Activated CD4-positive, alpha-beta T cell treated with anti-CD3 and anti-CD28 coated beads, Interleukin-2, amount 10 ng/mL, durations not matched to agents 7 days and 5 days (primary cell): Measurements from ENCODE around the gene PPM1A. TPM values are rescaled to one million over a fixed set of nuclear protein-coding genes. Genes with fewer than 3 reads are reported as not detected.

Source experiments
- CTCF ChIA-PET: fragments of 350-600 bp; sonication (Branson Sonifier 250); formaldehyde crosslinking; loops from one replicate; lab custom pipeline; 2021; ENCODE audit warnings: antibody characterized with exemption; lab: Charles Lee
- POLR2A ChIA-PET: fragments of 350-600 bp; sonication (Branson Sonifier 250); formaldehyde crosslinking; loops from one replicate; lab custom pipeline; 2021; ENCODE audit warnings: antibody characterized with exemption; lab: Charles Lee
- DNase-seq: peaks from one replicate; pipeline ENCODE4 v3.0.0-alpha.2; 2020
- H3K27ac Mint-ChIP-seq: one replicate; pipeline ENCODE4 v1.8.0; 2021; ENCODE audit warnings: mild to moderate bottlenecking, moderate library complexity, mixed read lengths
- H3K27me3 Mint-ChIP-seq: one replicate; pipeline ENCODE4 v1.8.0; 2021; ENCODE audit warnings: mixed read lengths
- H3K36me3 Mint-ChIP-seq: one replicate; pipeline ENCODE4 v1.8.0; 2021; ENCODE audit warnings: low read depth, mixed read lengths
- H3K4me1 Mint-ChIP-seq: one replicate; pipeline ENCODE4 v1.8.0; 2021; ENCODE audit warnings: mixed read lengths
- H3K4me3 Mint-ChIP-seq: one replicate; pipeline ENCODE4 v1.8.0; 2021; ENCODE audit warnings: mild to moderate bottlenecking, moderate library complexity, mixed read lengths
- H3K9me3 Mint-ChIP-seq: one replicate; pipeline ENCODE4 v1.8.0; 2021; ENCODE audit warnings: mixed read lengths
- total RNA-seq, 2 experiments: library from RNA; stranded (reverse); gene quantifications; one replicate each; pipeline ENCODE4 v1.2.3, GENCODE V29; 2021

Gene PPM1A
- total RNA-seq, 2 experiments from 2014 or later, result 48.9 to 53.1 TPM

DNA sequence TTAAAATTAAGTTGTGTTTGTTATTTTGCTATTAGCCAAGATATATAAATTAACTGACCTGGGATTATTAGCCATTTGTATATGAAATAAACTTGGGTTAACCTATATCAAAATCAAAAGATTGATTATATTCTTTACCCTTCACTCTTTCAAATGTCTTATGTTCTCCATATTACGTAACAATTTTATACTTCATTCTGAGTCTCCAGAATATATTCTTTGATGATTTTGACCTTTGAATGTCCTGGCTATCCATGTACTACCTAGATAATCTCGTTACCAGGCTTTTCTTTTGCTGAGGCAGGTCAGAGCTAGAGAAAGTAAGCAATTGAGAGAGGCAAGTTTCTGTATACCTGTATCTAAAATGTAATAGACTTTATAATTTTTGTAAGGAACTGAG is 3.6 kb downstream of the PPM1A start:
- ChIA-PET POLR2A (no interaction called here), CTCF (interaction anchor here (1.6 kb wide), 1 partner anchor 288 kb away, joined by 4 read pairs; no protein-coding TSS in a partner anchor)
- no peak overlapping the region for H3K27ac Mint-ChIP-seq
- no peak overlapping the region for H3K4me3 Mint-ChIP-seq
- H3K9me3 Mint-ChIP-seq, result peaks cover 3% of the 10 kb centered on the region
- peaks cover 47% of the 10 kb centered on the region for H3K4me1 Mint-ChIP-seq
- H3K36me3 Mint-ChIP-seq, result peaks cover 25% of the 10 kb centered on the region
- DNase-seq, result no peak
- H3K27me3 Mint-ChIP-seq, result no peaks in the 10 kb centered on the region

DNA sequence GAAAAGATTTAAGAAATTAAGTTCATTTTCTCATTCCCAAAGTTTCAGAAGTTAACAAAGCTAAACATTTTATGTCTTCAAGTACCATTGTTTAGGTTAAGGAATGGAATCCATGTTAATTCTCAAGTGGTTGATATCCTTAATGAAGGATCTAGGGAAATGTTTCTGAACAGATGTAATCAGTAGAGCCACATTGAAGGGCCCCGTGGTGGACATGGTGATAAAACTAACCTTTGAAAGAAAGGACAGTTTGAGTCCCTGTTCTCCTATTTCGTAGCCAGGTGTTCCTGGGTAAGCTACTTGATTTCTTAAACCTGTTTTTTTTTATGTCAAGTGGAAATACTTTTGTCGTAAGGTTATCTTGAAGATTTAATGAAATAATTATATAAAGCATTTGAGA is 4.6 kb downstream of the PPM1A start:
- POLR2A ChIA-PET, result interaction anchor here (0.6 kb wide), 1 partner anchor 50 kb away, joined by 3 read pairs; no protein-coding TSS in a partner anchor
- CTCF ChIA-PET, result interaction anchor here (1.6 kb wide), 1 partner anchor 289 kb away, joined by 4 read pairs; no protein-coding TSS in a partner anchor

DNA sequence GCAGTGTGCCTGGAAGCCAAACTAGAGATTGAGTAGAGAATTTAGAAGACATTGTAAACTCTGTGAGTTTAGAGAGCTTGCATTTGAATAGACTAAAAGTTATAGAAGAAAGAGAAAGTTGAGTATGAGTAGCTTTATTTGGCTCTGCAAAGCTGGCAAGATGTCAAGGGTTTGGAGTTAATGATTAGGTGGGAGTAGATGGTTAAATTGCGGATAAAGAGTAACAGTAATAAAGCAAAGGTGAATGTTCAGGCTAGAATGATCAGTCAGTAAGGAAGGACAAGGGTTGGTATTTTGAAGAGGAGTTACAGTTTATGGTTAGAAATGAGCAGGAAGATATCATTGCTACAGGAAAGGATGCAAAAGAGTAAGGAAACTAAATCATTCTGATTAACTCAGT is 5.2 kb downstream of the PPM1A start:
- Mint-ChIP-seq H3K27ac (no peak overlapping the region), H3K9me3 (peaks cover 3% of the 10 kb centered on the region), H3K4me3 (no peak overlapping the region), H3K4me1 (peaks cover 44% of the 10 kb centered on the region), H3K36me3 (peaks cover 31% of the 10 kb centered on the region), H3K27me3 (no peaks in the 10 kb centered on the region)
- POLR2A ChIA-PET, result interaction anchor here (0.6 kb wide), 1 partner anchor 50 kb away, joined by 3 read pairs; no protein-coding TSS in a partner anchor
- CTCF ChIA-PET, result interaction anchor here (0.6 to 1.0 kb wide), 2 partner anchors 34 to 631 kb away, joined by 3 read pairs; no protein-coding TSS in a partner anchor
- no peak for DNase-seq

More for the DNA sequence above, 4.6 kb downstream of the PPM1A start:
- Mint-ChIP-seq H3K9me3 (peaks cover 3% of the 10 kb centered on the region), H3K27ac (no peak overlapping the region), H3K4me3 (no peak overlapping the region), H3K4me1 (peaks cover 42% of the 10 kb centered on the region), H3K36me3 (peaks cover 29% of the 10 kb centered on the region), H3K27me3 (no peaks in the 10 kb centered on the region)
- no peak for DNase-seq

DNA sequence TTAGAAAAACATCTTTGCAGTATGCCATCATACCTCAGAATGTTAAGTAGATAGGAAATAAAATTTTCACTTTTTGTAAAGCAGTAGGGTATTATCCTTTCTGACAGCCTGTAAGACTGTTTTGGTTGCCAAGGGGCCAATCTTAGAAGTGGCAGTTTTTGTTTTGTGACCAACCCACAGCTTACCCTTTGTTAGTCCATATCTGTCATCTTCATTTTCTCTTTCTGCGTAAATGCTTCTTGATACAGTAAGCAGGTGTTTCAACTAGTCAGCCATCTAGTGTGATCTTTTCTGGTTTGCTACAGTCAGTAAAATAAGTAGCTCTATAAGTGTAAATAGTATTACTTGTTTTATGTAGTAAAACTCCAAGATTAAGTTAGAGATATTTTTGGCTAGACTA is 8.8 kb downstream of the PPM1A start:
- no peak for DNase-seq
- Mint-ChIP-seq H3K27me3 (no peaks in the 10 kb centered on the region), H3K9me3 (peaks cover 3% of the 10 kb centered on the region), H3K4me1 (peaks cover 19% of the 10 kb centered on the region), H3K27ac (no peak overlapping the region), H3K36me3 (peaks cover 18% of the 10 kb centered on the region), H3K4me3 (no peak overlapping the region)
- ChIA-PET CTCF (no interaction called here), POLR2A (no interaction called here)

DNA sequence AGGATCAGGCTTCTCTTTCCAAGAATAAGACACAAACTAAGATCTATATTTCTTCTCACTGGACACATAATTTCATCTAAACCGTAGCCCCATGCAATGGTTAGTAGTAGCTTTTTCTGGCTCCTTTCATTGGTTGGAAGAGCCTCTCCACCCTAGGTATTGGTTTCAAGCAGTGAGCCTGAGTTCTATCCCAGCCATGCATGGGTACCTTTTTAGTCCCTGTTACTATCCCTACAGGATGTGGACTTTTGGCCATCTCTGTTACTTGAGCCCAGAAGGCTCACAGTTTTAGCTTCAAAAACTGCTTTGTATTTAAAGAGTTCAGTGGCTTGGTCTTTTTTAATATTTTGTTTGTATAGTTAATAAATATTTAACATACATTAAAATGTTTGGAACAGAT is 16.1 kb downstream of the PPM1A start:
- CTCF ChIA-PET, result no interaction called here
- POLR2A ChIA-PET, result no interaction called here
- Mint-ChIP-seq H3K9me3 (peaks cover 11% of the 10 kb centered on the region), H3K4me1 (peaks cover 3% of the 10 kb centered on the region), H3K36me3 (peaks cover 28% of the 10 kb centered on the region), H3K4me3 (no peak overlapping the region), H3K27me3 (no peaks in the 10 kb centered on the region), H3K27ac (no peak overlapping the region)
- no peak for DNase-seq

DNA sequence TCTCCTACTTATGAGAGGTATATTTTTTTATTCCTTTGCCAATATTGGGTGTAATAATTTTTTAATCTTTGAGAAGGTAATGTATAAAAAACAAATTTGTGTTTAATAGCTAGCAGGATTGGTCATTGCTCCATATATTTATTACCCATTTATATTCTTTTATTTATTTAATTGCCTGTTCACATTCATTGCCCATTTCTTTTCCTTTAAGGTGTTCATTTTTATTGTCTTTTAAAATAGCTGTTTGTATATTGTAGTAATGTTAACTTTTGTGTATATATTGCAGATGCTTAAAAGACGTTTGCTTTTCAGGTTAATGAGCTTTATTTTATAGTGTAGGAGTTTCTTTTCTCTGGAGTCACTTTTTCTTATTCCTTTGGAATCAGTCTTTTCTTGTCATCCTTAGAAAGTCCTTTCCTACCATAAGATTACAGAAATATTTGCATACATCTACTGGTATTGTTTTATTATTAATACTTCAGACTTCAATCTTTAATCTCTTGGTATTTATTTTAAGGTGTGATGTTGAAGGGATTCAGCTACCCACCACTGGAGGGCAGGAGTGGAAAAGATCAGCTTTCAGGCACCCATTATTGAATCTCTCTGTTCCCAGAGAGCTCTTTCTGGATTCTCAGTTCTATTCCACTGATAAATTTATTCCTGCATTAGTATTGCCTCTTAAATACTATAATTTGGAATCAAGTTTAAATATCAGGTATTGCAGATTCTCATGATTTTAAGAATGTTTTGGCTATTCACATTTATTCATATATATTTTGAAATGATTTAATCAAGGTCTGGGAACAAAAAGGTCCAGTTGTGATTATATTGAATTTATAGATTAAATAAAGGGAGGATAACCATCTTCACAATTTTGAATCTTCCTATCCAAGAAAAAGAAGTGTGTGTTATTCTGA is 17.3 kb downstream of the PPM1A start:
- Mint-ChIP-seq H3K4me1 (peaks cover 9% of the 10 kb centered on the region), H3K36me3 (peaks cover 28% of the 10 kb centered on the region), H3K27me3 (no peaks in the 10 kb centered on the region), H3K4me3 (no peak overlapping the region), H3K27ac (no peak overlapping the region), H3K9me3 (peaks cover 11% of the 10 kb centered on the region)
- ChIA-PET CTCF (interaction anchor here (1.0 kb wide), 1 partner anchor 40 kb away, joined by 3 read pairs; no protein-coding TSS in a partner anchor), POLR2A (interaction anchor here (0.6 kb wide), 1 partner anchor 8 kb away, joined by 6 read pairs; no protein-coding TSS in a partner anchor)
- DNase-seq, result peak; percentile 14

DNA sequence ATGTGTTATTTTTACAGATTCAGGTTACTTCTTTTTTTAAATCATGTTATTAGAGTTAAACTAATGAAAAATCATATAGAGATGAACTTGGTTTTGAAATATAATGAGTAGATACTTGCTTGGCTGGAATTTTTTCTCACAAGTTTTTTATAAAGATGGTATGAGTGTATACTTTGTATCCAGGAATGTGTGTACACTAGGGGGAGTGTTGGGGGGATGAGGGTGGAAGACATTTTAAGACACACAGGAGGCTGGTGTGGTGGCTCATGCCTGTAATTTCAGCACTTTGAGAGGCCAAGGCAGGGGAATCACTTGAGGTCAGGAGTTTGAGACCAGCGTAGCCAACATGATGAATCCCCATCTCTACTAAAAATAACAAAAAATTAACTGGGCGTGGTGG is 23.2 kb downstream of the PPM1A start:
- no peaks in the 10 kb centered on the region for H3K27me3 Mint-ChIP-seq
- peaks cover 14% of the 10 kb centered on the region for H3K36me3 Mint-ChIP-seq
- ChIA-PET CTCF (interaction anchor here (0.6 kb wide), 1 partner anchor 483 kb away, joined by 3 read pairs; no protein-coding TSS in a partner anchor), POLR2A (no interaction called here)
- no peaks in the 10 kb centered on the region for H3K9me3 Mint-ChIP-seq
- DNase-seq, result no peak
- no peak overlapping the region for H3K27ac Mint-ChIP-seq
- H3K4me1 Mint-ChIP-seq, result peaks cover 21% of the 10 kb centered on the region
- no peak overlapping the region for H3K4me3 Mint-ChIP-seq

DNA sequence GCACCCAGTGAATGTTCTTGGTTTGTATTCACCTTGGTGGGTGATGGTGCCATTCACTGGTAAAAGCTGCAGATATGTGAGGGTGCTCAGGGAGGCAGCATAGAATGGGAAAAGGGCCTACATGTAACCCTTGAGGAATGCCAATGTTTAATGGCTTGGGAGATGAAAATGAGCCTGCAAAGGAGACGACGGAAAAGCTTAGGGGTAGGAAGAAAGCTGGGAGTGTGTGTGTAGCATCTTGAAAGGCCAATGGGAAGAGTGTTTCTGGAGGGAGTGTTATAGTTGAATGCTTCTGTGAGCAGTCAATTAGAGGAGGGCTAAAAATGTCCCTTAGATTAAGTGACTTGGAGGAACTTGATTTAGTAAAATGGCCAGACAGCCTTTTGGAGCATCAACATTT is 24.9 kb downstream of the PPM1A start:
- no peak overlapping the region for H3K27ac Mint-ChIP-seq
- peaks cover 14% of the 10 kb centered on the region for H3K36me3 Mint-ChIP-seq
- CTCF ChIA-PET, result no interaction called here
- no peak overlapping the region for H3K4me3 Mint-ChIP-seq
- no peaks in the 10 kb centered on the region for H3K9me3 Mint-ChIP-seq
- peaks cover 21% of the 10 kb centered on the region for H3K4me1 Mint-ChIP-seq
- no peaks in the 10 kb centered on the region for H3K27me3 Mint-ChIP-seq
- DNase-seq, result no peak
- POLR2A ChIA-PET, result no interaction called here

DNA sequence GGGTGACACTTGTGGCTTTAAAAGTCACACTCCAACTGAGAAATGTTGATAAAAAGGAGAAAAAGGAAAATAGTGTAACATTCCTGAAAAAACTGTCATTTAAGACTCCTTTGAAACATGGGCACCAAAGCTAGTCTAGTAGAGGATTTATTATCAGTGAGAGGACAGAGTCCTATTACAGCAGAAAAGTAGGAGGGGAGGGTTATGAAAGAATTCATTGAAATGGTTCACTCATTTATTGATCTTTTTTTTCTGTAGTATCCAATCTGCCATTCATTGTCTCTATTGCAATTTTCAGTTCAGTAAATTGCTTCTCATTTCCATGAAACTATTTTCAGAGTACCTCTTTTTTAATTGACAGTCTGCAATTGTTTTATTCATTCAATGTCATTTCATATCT is 25.4 kb downstream of the PPM1A start:
- ChIA-PET POLR2A (interaction anchor here (0.6 kb wide), 1 partner anchor 9 kb away, joined by 6 read pairs; no protein-coding TSS in a partner anchor), CTCF (no interaction called here)
- Mint-ChIP-seq H3K36me3 (peaks cover 16% of the 10 kb centered on the region), H3K27me3 (no peaks in the 10 kb centered on the region), H3K27ac (no peak overlapping the region), H3K9me3 (no peaks in the 10 kb centered on the region), H3K4me3 (no peak overlapping the region), H3K4me1 (peaks cover 21% of the 10 kb centered on the region)
- no peak for DNase-seq

DNA sequence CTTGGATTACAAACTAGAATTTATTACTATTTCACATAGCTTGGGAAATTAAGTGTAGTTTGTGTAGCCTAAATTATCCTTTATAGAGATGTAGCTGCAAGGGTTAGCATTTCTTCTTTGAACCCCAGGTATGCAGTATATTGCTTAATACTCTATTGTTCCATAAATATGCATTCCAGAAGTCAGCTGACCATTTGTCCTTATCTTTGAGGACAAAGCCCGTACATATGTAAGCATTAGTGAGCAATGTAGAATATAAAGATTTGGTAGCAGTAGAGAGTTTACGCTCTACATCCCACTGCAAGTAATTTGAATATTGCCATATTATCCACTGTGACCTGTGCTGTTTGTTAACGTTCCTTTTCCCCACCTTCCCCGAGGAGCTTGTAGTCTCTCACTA is 26.9 kb downstream of the PPM1A start:
- ChIA-PET CTCF (no interaction called here), POLR2A (no interaction called here)
- DNase-seq, result no peak
- Mint-ChIP-seq H3K9me3 (no peaks in the 10 kb centered on the region), H3K27me3 (no peaks in the 10 kb centered on the region), H3K4me1 (peaks cover 18% of the 10 kb centered on the region), H3K4me3 (no peak overlapping the region), H3K27ac (no peak overlapping the region), H3K36me3 (peaks cover 13% of the 10 kb centered on the region)

DNA sequence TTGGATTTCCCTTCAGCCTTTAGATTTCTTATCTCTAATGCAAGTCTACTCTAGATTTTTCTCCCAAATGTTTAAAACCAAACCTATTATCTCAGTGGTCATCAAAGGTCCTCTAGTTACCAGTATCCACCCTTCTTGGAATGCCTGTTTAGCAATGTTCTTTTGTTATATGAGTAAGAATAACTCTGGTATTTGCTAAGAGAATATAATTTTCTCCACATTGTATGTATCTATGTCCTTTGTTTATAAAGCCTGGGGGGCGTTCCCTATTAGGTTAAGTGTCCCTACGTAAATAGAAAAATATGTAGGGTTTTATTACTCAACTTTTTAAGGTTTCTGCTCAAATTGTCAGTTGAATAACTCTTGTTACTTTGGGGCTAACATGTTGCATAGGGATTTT is 27.3 kb downstream of the PPM1A start:
- no peaks in the 10 kb centered on the region for H3K9me3 Mint-ChIP-seq
- DNase-seq, result no peak
- no peak overlapping the region for H3K4me3 Mint-ChIP-seq
- peaks cover 13% of the 10 kb centered on the region for H3K4me1 Mint-ChIP-seq
- H3K27ac Mint-ChIP-seq, result no peak overlapping the region
- H3K36me3 Mint-ChIP-seq, result peaks cover 9% of the 10 kb centered on the region
- no peaks in the 10 kb centered on the region for H3K27me3 Mint-ChIP-seq
- ChIA-PET POLR2A (no interaction called here), CTCF (no interaction called here)

DNA sequence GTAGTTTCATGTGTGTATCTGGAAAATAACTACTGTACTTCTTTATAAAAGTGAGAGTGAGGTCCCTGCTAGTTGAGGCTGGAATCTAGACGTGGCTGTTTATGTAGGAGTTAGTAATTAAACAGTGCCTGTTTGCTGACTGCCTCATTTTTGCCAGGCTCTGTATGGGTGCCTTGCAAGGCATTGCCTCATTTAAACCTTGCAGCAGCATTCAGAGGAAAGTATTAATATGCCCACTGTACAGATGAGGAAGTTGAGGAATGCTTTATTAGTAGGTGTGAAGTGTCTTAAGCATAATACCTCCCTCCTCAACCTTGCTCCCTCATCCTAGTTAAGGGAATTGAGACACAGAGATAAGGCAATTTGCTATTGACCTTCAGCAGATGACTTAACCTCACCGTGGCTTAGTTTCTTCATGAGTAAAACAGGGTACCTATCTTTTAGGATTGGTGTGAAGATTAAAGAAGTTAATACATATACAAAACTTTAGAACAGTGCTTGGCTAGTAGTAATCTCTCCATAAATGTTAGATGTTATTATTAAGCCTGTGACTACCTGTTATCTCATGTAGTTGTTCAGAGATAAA is 28.7 kb downstream of the PPM1A start:
- ChIA-PET CTCF (interaction anchor here (0.7 kb wide), 1 partner anchor 1352 kb away, joined by 3 read pairs; no protein-coding TSS in a partner anchor), POLR2A (no interaction called here)
- no peaks in the 10 kb centered on the region for H3K27me3 Mint-ChIP-seq
- no peak overlapping the region for H3K27ac Mint-ChIP-seq
- H3K9me3 Mint-ChIP-seq, result no peaks in the 10 kb centered on the region
- H3K4me1 Mint-ChIP-seq, result peaks cover 7% of the 10 kb centered on the region
- peaks cover 11% of the 10 kb centered on the region for H3K36me3 Mint-ChIP-seq
- H3K4me3 Mint-ChIP-seq, result no peak overlapping the region
- DNase-seq, result no peak

DNA sequence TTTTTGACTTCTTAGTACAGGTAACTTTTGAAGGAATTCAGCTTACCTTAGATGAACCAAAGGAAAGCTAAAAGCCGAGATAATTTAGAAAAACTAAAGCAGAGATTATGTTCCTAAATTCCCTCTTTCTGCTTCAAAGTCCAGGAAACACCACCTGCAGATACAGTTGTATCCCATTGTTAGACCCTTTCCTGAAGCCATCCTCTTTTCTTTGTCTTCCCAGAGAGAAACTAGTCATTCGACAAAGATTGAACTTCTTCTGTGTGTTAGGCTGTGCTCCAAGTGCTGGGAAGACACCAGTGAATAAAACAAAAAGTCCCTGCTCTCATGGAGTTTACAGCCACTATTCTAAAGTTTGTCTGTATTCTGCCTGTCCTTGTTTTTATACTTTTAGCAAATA is 29.3 kb downstream of the PPM1A start:
- no peaks in the 10 kb centered on the region for H3K9me3 Mint-ChIP-seq
- no peak overlapping the region for H3K27ac Mint-ChIP-seq
- ChIA-PET CTCF (interaction anchor here (0.7 kb wide), 1 partner anchor 1352 kb away, joined by 3 read pairs; no protein-coding TSS in a partner anchor), POLR2A (no interaction called here)
- H3K27me3 Mint-ChIP-seq, result no peaks in the 10 kb centered on the region
- no peak for DNase-seq
- H3K4me3 Mint-ChIP-seq, result no peak overlapping the region
- peaks cover 18% of the 10 kb centered on the region for H3K36me3 Mint-ChIP-seq
- peaks cover 3% of the 10 kb centered on the region for H3K4me1 Mint-ChIP-seq
